ENCODE measurements around the gene MCTP1.

MCTP1 gene

DNA sequence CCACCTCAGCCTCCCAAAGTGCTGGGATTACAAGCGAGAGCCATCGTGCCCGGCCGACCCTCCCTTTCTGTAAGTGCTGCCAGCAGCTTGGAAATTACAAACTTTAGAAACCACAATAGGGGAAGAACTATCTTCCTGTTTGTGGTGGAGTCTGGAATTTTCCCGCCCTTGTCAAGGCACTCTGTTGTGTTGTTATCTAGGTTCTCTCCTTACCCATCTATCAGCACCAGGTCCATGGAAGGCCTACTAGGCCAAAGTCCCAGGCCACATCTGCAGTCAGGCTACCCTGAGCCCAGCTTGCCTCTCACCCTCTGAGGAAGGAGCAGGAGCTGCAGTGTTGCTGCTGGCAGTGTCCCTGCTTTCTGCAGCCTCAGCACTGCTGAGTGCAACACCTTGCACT is 214.9 kb downstream of the MCTP1 start:
- no peak for DNase-seq (ENCODE audit: low spot score)
- TF ChIP-seq, protein P1, sequence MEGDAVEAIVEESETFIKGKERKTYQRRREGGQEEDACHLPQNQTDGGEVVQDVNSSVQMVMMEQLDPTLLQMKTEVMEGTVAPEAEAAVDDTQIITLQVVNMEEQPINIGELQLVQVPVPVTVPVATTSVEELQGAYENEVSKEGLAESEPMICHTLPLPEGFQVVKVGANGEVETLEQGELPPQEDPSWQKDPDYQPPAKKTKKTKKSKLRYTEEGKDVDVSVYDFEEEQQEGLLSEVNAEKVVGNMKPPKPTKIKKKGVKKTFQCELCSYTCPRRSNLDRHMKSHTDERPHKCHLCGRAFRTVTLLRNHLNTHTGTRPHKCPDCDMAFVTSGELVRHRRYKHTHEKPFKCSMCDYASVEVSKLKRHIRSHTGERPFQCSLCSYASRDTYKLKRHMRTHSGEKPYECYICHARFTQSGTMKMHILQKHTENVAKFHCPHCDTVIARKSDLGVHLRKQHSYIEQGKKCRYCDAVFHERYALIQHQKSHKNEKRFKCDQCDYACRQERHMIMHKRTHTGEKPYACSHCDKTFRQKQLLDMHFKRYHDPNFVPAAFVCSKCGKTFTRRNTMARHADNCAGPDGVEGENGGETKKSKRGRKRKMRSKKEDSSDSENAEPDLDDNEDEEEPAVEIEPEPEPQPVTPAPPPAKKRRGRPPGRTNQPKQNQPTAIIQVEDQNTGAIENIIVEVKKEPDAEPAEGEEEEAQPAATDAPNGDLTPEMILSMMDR (IDR thresholded peaks at IDR 0.05; ENCODE audit: extremely low read depth, missing control alignments): no peak

- DNase-seq (ENCODE audit: low spot score): no peak
- TF ChIP-seq, protein P1 (IDR thresholded peaks at IDR 0.05; ENCODE audit: extremely low read depth, missing control alignments): no peak
These were observed 215.9 kb downstream of the MCTP1 start for GRCh38 chr5:95069021-95069420.

DNA sequence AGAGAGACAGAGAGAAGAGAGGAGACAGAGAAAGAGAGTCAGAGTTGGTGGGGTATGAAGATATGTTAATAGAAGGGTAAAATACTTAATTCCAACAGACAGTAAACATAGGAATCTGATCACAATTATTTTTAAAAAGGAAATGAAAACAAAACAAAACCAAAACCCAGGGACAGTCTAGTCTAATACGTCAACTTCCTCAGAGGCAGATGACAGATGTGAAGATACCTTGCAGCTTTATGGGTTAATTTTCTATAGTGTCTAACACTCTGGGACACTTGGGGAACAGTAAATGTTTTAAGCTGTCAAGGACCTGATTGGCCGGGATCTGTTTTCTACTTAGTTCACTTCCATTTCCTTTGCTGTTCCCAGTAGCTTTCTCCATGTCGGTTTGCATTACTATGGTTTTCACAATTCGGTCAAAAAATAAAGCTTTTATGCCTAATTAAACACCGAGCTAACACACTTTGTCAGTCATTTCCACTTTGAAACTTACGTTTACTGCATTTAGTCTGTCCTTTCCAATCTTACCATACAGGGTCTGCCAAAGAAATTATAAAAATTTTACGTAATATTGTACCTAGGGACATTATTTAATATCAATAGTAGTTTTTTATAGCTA is 216.5 kb downstream of the MCTP1 start:
- DNase-seq (ENCODE audit: low spot score): no peak

GRCh38 chr5:95066048-95066447 is 218.8 kb downstream of the MCTP1 start:
- no peak for DNase-seq (ENCODE audit: low spot score)

More for the DNA sequence above, 216.5 kb downstream of the MCTP1 start:
- TF ChIP-seq, protein P1 (IDR thresholded peaks at IDR 0.05; ENCODE audit: extremely low read depth, missing control alignments): no peak

GRCh38 chr5:95063492-95063891 is 221.4 kb downstream of the MCTP1 start:
- TF ChIP-seq, protein P1 (IDR thresholded peaks at IDR 0.05; ENCODE audit: extremely low read depth, missing control alignments): no peak
- DNase-seq (ENCODE audit: low spot score): no peak

More at GRCh38 chr5:95066048-95066447, 218.8 kb downstream of the MCTP1 start:
- TF ChIP-seq, protein P1 (IDR thresholded peaks at IDR 0.05; ENCODE audit: extremely low read depth, missing control alignments): no peak

DNA sequence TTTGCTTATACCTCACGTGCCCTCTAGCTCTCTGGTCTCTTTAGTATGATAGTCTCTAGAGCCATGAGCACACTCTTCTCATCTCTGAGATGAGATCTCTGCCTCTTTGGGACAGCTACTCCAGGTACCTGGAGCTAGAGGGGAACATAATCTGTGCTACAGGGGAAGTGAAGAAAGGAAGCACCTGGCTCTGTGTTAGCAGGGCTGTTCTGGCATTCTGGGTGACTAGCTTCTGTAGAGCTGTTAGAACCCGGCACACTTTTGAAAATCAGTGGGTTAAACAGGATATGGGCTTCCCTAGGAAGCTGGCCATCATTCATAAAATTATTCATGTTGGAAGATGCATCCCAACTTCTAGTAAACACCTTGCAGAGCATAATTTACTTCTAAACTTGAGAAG is 224.8 kb downstream of the MCTP1 start:
- no peak for DNase-seq (ENCODE audit: low spot score)
- TF ChIP-seq, protein P1 (IDR thresholded peaks at IDR 0.05; ENCODE audit: extremely low read depth, missing control alignments): no peak

- TF ChIP-seq, protein P1 (IDR thresholded peaks at IDR 0.05; ENCODE audit: extremely low read depth, missing control alignments): no peak
- DNase-seq (ENCODE audit: low spot score): no peak
These were observed 225.3 kb downstream of the MCTP1 start for GRCh38 chr5:95059636-95060035.

Measured in GM20000 (cell line).